Natural killer cell (primary cell): ENCODE results near the gene PKMYT1. TPM values are rescaled to one million over a fixed set of nuclear protein-coding genes. Genes with fewer than 3 reads are reported as not detected.

Experiments
- ATAC-seq, 3 donors: fragments of 150-1000 bp in 2 of 3; fragments of 200-7000 bp in 1 of 3; cut with Tn5 transposase; 1 replicate in 1 of 3; 2 replicates in 2 of 3; pipeline ENCODE4 v1.10.0; 2021; ENCODE audit warnings: mild to moderate bottlenecking in 2 of 3, moderate library complexity in 2 of 3
- DNase-seq, 2 donors: peaks; one replicate each; pipeline versions ENCODE4 v3.0.0 to v3.0.0-alpha.2; 2013 to 2021; ENCODE audit warnings: mixed read lengths in 1 of 2
- H3K27ac ChIP-seq: one replicate; pipeline ENCODE4 v1.5.1; 2013; ENCODE audit warnings: mild to moderate bottlenecking, low read length
- H3K27me3 ChIP-seq: one replicate; pipeline ENCODE4 v1.6.1; 2013; ENCODE audit warnings: low read length; ENCODE audit not compliant: control insufficient read depth, insufficient read depth
- H3K36me3 ChIP-seq: one replicate; pipeline ENCODE4 v1.6.1; 2013; ENCODE audit warnings: low read length; ENCODE audit not compliant: control insufficient read depth, insufficient read depth
- H3K4me1 ChIP-seq: one replicate; pipeline ENCODE4 v1.6.1; 2013; ENCODE audit warnings: low read length; ENCODE audit not compliant: control insufficient read depth, insufficient read depth
- H3K4me3 ChIP-seq: one replicate; pipeline ENCODE4 v1.5.1; 2013; ENCODE audit warnings: low read length
- H3K9me3 ChIP-seq: one replicate; pipeline ENCODE4 v1.6.1; 2013; ENCODE audit warnings: low read length; ENCODE audit not compliant: control insufficient read depth, insufficient read depth
- H3K27ac Mint-ChIP-seq, 2 donors: one replicate each; pipeline ENCODE4 v1.8.0; 2022; ENCODE audit warnings: mild to moderate bottlenecking in 2 of 2, mixed read lengths in 2 of 2, moderate library complexity in 1 of 2
- H3K27me3 Mint-ChIP-seq, 2 donors: one replicate each; pipeline ENCODE4 v1.8.0; 2022; ENCODE audit warnings: low read depth in 2 of 2, mixed read lengths in 2 of 2
- H3K36me3 Mint-ChIP-seq: one replicate; pipeline ENCODE4 v1.8.0; 2022; ENCODE audit warnings: mixed read lengths
- H3K4me1 Mint-ChIP-seq, 2 donors: one replicate each; pipeline ENCODE4 v1.8.0; 2022; ENCODE audit warnings: mixed read lengths in 2 of 2
- H3K4me3 Mint-ChIP-seq: one replicate; pipeline ENCODE4 v1.8.0; 2022; ENCODE audit warnings: mild to moderate bottlenecking, moderate library complexity, mixed read lengths
- H3K9me3 Mint-ChIP-seq, 2 donors: one replicate each; pipeline ENCODE4 v1.8.0; 2022; ENCODE audit warnings: mixed read lengths in 2 of 2
- CTCF ChIP-seq: fragments of 200-600 bp; IDR thresholded peaks from one replicate; pipeline ENCODE4 v1.8.0; 2022; ENCODE audit warnings: antibody characterized with exemption
- WGBS: methylation state at CpG from one replicate; pipeline ENCODE4 v1.1.7; 2013; ENCODE audit warnings: missing lambda C conversion rate; ENCODE audit not compliant: insufficient coverage; 5-methylcytosine and 5-hydroxymethylcytosine counted together
- intact Hi-C: fragments of 100-400 bp; cut with micrococcal nuclease; formaldehyde crosslinking; loops from one replicate; pipeline ENCODE4 v1.14.2; 2022
- total RNA-seq, 4 donors: library from RNA; stranded (reverse); fragments of 120-200 nt in 1 of 4; gene quantifications; one replicate each; pipeline versions ENCODE4 v1.2.3 to v1.2.4, GENCODE V29; 2013 to 2022

Gene PKMYT1
- total RNA-seq, 3 donors from 2014 or later (not counting 1 experiment from before 2014, with no cell fraction given): 2.6 to 5.9 (median 3.5) TPM

DNA sequence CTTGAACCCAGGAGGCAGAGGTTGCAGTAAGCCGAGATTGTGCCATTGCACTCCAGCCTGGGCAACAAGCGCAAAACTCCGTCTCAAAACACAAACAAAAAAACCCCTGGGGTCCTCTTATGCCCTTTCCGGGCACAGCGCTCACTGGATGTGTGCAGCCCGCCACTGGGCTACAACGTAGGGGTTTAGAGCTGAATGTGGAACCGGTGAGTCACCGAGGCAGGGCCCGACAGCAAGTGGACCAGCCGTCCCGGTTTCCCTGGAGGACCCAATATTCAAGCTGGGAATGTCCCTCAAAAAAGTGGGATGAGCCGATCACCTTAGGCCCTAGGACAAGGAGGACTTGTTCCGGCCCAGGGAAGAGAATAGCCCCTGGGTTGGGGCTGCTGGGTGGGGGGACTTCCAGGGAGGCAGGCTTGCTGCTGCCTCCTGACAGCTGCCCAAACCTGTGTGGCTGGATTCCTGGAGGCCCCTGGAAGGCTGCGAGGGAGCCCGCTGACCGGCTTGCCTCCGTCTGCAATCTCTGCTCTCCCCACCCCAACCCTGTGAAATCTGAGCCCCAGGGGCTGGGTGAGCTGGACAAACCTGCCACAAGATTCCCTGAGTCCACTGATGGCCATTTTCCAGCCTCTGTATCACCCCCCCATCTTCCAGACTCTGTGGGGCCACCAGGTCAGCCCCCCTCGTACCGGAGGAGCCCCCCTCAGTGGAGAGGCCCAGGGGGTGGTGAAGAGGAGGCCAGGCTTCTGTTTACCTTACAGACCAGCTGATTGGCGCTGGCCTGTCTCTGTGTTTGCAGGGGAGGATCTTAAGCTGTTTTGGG lies 29.5 kb upstream of the PKMYT1 start:
- ATAC-seq: no peak
- intact Hi-C loops: no loop called here
- no peak overlapping the region for H3K4me3 Mint-ChIP-seq
- H3K4me1 Mint-ChIP-seq: peaks cover 5 to 22% of the 10 kb centered on the region in 2 donors
- H3K36me3 Mint-ChIP-seq: no peaks in the 10 kb centered on the region
- no peak for DNase-seq
- Histone ChIP-seq H3K4me1 (peaks cover 28% of the 10 kb centered on the region), H3K27ac (no peak overlapping the region), H3K9me3 (no peaks in the 10 kb centered on the region), H3K27me3 (no peaks in the 10 kb centered on the region), H3K4me3 (no peak overlapping the region), H3K36me3 (no peaks in the 10 kb centered on the region)
- WGBS: 90% methylated on average over 21 of the region's 21 CpGs
- no peak for TF ChIP-seq CTCF
- no peaks in the 10 kb centered on the region for H3K9me3 Mint-ChIP-seq
- peaks cover 0 to 7% of the 10 kb centered on the region in 2 donors for H3K27me3 Mint-ChIP-seq
- H3K27ac Mint-ChIP-seq: no peak overlapping the region

- Mint-ChIP-seq H3K4me1 (peaks cover 5 to 25% of the 10 kb centered on the region in 2 donors), H3K27me3 (peaks cover 0 to 3% of the 10 kb centered on the region in 2 donors), H3K36me3 (no peaks in the 10 kb centered on the region), H3K9me3 (no peaks in the 10 kb centered on the region), H3K27ac (no peak overlapping the region), H3K4me3 (no peak overlapping the region)
- H3K27ac ChIP-seq: no peak overlapping the region
- H3K36me3 ChIP-seq: no peaks in the 10 kb centered on the region
- DNase-seq (no peak), ATAC-seq (no peak)
- H3K4me1 ChIP-seq: peaks cover 30% of the 10 kb centered on the region
- H3K27me3 ChIP-seq: no peaks in the 10 kb centered on the region
- WGBS: 89% methylated on average over 4 of the region's 4 CpGs
- no peaks in the 10 kb centered on the region for H3K9me3 ChIP-seq
- intact Hi-C loops: no loop called here
- H3K4me3 ChIP-seq: no peak overlapping the region
- no peak for TF ChIP-seq CTCF
These were observed 28.4 kb upstream of the PKMYT1 start for GRCh38 chr16:3008690-3009037.

DNA sequence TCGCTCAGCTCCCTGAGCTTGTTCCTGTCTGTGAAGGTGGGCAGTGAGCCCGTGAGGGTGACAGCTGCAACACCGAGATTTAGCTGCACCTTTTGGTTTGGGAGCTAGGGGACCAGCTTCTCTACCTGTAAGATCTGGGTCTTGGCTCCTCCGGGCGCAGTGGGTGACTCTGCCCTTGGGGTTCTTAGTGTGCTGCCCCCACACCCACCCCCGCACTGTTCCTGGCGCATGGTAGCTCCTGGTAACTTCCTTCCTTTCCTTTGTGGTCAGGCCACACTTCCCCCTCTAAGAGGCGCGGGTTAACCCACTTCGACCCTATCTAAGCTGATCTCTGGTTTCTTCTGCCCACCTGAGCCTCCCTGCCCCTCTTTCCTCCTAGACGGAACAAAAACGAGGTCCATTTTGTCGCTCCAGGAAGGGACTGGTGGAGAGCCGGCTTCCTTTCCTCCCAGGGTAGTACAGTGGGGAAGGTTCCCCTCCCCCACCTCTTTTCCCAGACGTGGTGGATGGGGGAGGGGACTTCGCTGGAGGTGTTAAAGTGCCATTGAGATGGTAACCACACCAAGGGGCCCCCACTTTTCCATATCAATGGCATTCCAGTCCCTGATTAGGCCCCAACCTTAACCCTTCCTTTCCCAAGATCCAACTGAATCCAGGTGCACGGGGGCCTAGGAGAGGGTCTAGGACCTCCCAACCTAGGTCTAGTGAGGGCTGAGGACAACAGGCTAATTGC lies 27.9 kb upstream of the PKMYT1 start:
- no peaks in the 10 kb centered on the region for H3K36me3 ChIP-seq
- DNase-seq (peak in 1 of 2 donors; percentile 47), ATAC-seq (no peak)
- Mint-ChIP-seq H3K27ac (no peak overlapping the region), H3K27me3 (peaks cover 0 to 3% of the 10 kb centered on the region in 2 donors), H3K9me3 (no peaks in the 10 kb centered on the region), H3K36me3 (no peaks in the 10 kb centered on the region), H3K4me1 (peaks cover 5 to 25% of the 10 kb centered on the region in 2 donors), H3K4me3 (no peak overlapping the region)
- peaks cover 34% of the 10 kb centered on the region for H3K4me1 ChIP-seq
- H3K9me3 ChIP-seq: no peaks in the 10 kb centered on the region
- H3K4me3 ChIP-seq: no peak overlapping the region
- H3K27ac ChIP-seq: no peak overlapping the region
- WGBS: 2% methylated on average over 14 of the region's 17 CpGs
- H3K27me3 ChIP-seq: no peaks in the 10 kb centered on the region
- intact Hi-C loops: no loop called here
- no peak for TF ChIP-seq CTCF
